HepG2 (cell line): ENCODE measurements around the gene GDPD4. TPM values are rescaled to one million over a fixed set of nuclear protein-coding genes. Genes with fewer than 3 reads are reported as not detected.

Experiments
- ATAC-seq: fragments of 200-7000 bp; cut with Tn5 transposase; 3 replicates; pipeline ENCODE4 v1.9.1; 2020; ENCODE audit warnings: mild to moderate bottlenecking, moderate library complexity
- BruUV-seq: library from RNA; stranded (reverse); fragments of 400-500 nt; replicated peaks from 2 replicates; lab custom pipeline; 2021; lab: Mats Ljungman, UMichigan
- CTCF ChIA-PET: fragments of 300-600 bp; formaldehyde crosslinking; extraction: SDS; loops from one replicate; lab custom pipeline; 2021; ENCODE audit warnings: low total read pairs, inconsistent platforms, low intra/inter-chr PET ratio; lab: Yijun Ruan, JAX
- POLR2A ChIA-PET: fragments of 350-600 bp; sonication (Branson Sonifier 250); formaldehyde crosslinking; loops from one replicate; lab custom pipeline; 2020; ENCODE audit warnings: antibody characterized with exemption, inconsistent platforms; lab: Yijun Ruan, JAX
- DNase-seq: peaks from one replicate; pipeline ENCODE4 v3.0.0-alpha.2; 2015; ENCODE audit warnings: low spot score
- FAIRE-seq: peaks from 3 replicates; lab custom pipeline; 2011; peaks lifted over from hg19 to GRCh38; lab: Jason Lieb, UNC
- H2AFZ ChIP-seq: one replicate; pipeline ENCODE4 v1.6.1; 2011; ENCODE audit warnings: low read length, inconsistent platforms
- H3K27ac ChIP-seq: fragments of 300-600 bp; 3 replicates; pipeline ENCODE4 v1.8.0; 2011; ENCODE audit warnings: mixed run types, mild to moderate bottlenecking, mixed read lengths, low read length, inconsistent platforms; ENCODE audit not compliant: insufficient read depth; ENCODE audit errors: extremely low read length
- H3K27me3 ChIP-seq, 2 experiments: fragments of 200-600 bp in 1 of 2; 2 replicates in 1 of 2; 3 replicates in 1 of 2; pipeline versions ENCODE4 v1.6.0 to v1.8.0; 2011; ENCODE audit warnings: low read length in 2 of 2, mild to moderate bottlenecking in 2 of 2, moderate library complexity in 2 of 2, inconsistent platforms in 1 of 2; ENCODE audit not compliant: insufficient read depth in 2 of 2, control insufficient read depth in 1 of 2
- H3K36me3 ChIP-seq, 2 experiments: fragments of 200-600 bp in 1 of 2; replicated peaks in 1 of 2; 2 replicates in 1 of 2; 3 replicates in 1 of 2; pipeline versions ENCODE4 v1.5.1 to v1.8.0; 2011; ENCODE audit warnings: low read length in 2 of 2, inconsistent platforms in 1 of 2; ENCODE audit not compliant: insufficient read depth in 2 of 2, control insufficient read depth in 1 of 2
- H3K4me1 ChIP-seq: 2 replicates; pipeline ENCODE4 v1.5.1; 2012; ENCODE audit warnings: low read length, inconsistent platforms; ENCODE audit not compliant: insufficient read depth
- H3K4me2 ChIP-seq: 2 replicates; pipeline ENCODE4 v1.6.0; 2011; ENCODE audit warnings: low read depth, low read length, inconsistent platforms
- H3K4me3 ChIP-seq, 3 experiments: fragments of 200-600 bp in 1 of 3; sonication (generic), shearing (Covaris generic) in 1 of 3; replicated peaks in 1 of 3; 2 replicates each; pipeline ENCODE4 v1.5.1; 2011 to 2016; ENCODE audit warnings: low read length in 3 of 3, inconsistent platforms in 2 of 3, low read depth in 2 of 3, mild to moderate bottlenecking in 2 of 3, control low read depth in 1 of 3, mixed read lengths in 1 of 3; ENCODE audit not compliant: insufficient read depth in 1 of 3
- H3K79me2 ChIP-seq: one replicate; pipeline ENCODE4 v1.6.1; 2011; ENCODE audit warnings: low read length, inconsistent platforms; ENCODE audit not compliant: insufficient read depth
- H3K9ac ChIP-seq: 2 replicates; pipeline ENCODE4 v1.6.0; 2011; ENCODE audit warnings: mild to moderate bottlenecking, low read depth, low read length, inconsistent platforms; ENCODE audit not compliant: insufficient read depth
- H3K9me3 ChIP-seq: 2 replicates; pipeline ENCODE4 v1.5.1; 2012; ENCODE audit warnings: mild to moderate bottlenecking, low read length
- H4K20me1 ChIP-seq: 2 replicates; pipeline ENCODE4 v1.6.0; 2011; ENCODE audit warnings: inconsistent platforms, mild to moderate bottlenecking, low read length, moderate library complexity; ENCODE audit not compliant: insufficient read depth
- ARNT2 ChIP-seq: sonication (generic); formaldehyde crosslinking; IDR thresholded peaks from 2 replicates; pipeline ENCODE4 v1.8.0; 2022; ENCODE audit warnings: mild to moderate bottlenecking, low read depth, missing genetic modification reagents, moderate library complexity
- GTF2F1 ChIP-seq: fragments of 150-350 bp; IDR thresholded peaks from 2 replicates; pipeline ENCODE4 v1.6.1; 2014; ENCODE audit warnings: low read length
- IKZF1 ChIP-seq: fragments of 450-650 bp; IDR thresholded peaks from 2 replicates; pipeline ENCODE4 v1.7.1; 2016
- MATR3 ChIP-seq: sonication (generic); formaldehyde crosslinking; IDR thresholded peaks from 2 replicates; pipeline ENCODE4 v1.4.0; 2020; ENCODE audit warnings: missing genetic modification reagents
- NR1H2 ChIP-seq: sonication (generic); formaldehyde crosslinking; IDR thresholded peaks from 2 replicates; pipeline ENCODE4 v1.8.1; 2022; ENCODE audit warnings: low read depth, missing genetic modification reagents, borderline replicate concordance
- REL ChIP-seq: sonication (generic); formaldehyde crosslinking; conservative IDR thresholded peaks from 2 replicates; pipeline ENCODE4 v1.8.0; 2022; ENCODE audit warnings: mild to moderate bottlenecking, missing genetic modification reagents, moderate library complexity
- REXO4 ChIP-seq: sonication (generic); formaldehyde crosslinking; IDR thresholded peaks from 2 replicates; pipeline ENCODE4 v1.8.0; 2022; ENCODE audit warnings: missing genetic modification reagents, mild to moderate bottlenecking, borderline replicate concordance
- SRSF1 ChIP-seq: fragments of 200-400 bp; formaldehyde crosslinking; optimal IDR thresholded peaks from 2 replicates; pipeline ENCODE3; 2017; ENCODE audit warnings: mild to moderate bottlenecking, low read depth, low read length, moderate library complexity
- THYN1 ChIP-seq: sonication (generic); formaldehyde crosslinking; IDR thresholded peaks from 2 replicates; pipeline ENCODE4 v1.8.1; 2023; ENCODE audit warnings: low read depth, mild to moderate bottlenecking, moderate library complexity, missing genetic modification reagents, borderline replicate concordance
- ZNF33B ChIP-seq: sonication (generic); formaldehyde crosslinking; IDR thresholded peaks from 2 replicates; pipeline ENCODE4 v1.5.1; 2020; ENCODE audit warnings: mild to moderate bottlenecking, missing genetic modification reagents
- ZNF557 ChIP-seq: sonication (generic); formaldehyde crosslinking; IDR thresholded peaks from 2 replicates; pipeline ENCODE4 v1.4.0; 2020; ENCODE audit warnings: missing genetic modification reagents
- ZSCAN9 ChIP-seq: IDR thresholded peaks from 2 replicates; pipeline ENCODE4 v1.6.1; 2016; ENCODE audit warnings: borderline replicate concordance
- WGBS: methylation state at CpG from one replicate; pipeline ENCODE4 v1.1.6; 2017; ENCODE audit warnings: low lambda C conversion rate; 5-methylcytosine and 5-hydroxymethylcytosine counted together
- in situ Hi-C: cut with HindIII; loops from 2 replicates; pipeline ENCODE4 v1.10.0; 2017; ENCODE audit warnings: low pct_unique_long_range_greater_than_20kb; ENCODE audit not compliant: extremely low pct_ligation_motif_present
- intact Hi-C: fragments of 100-400 bp; cut with micrococcal nuclease; formaldehyde crosslinking; loops from one replicate; pipeline ENCODE4 v1.10.0; 2022; ENCODE audit not compliant: unreplicated experiment
- polyA plus RNA-seq, 8 experiments: library from polyadenylated mRNA; depleted of rRNA in 3 of 8; stranded (reverse) in 7 of 8; unstranded in 1 of 8; fragments of >200 nt; fragmentation: Illumina TruSeq in 4 of 8; extraction: Trizol in 4 of 8; gene quantifications; 2 replicates each; pipeline versions ENCODE4 v1.2.1 to v1.2.3, GENCODE V29; 2011 to 2016; ENCODE audit warnings: low read depth in 4 of 8, missing spikeins in 1 of 8, mixed read lengths in 1 of 8; ENCODE audit not compliant: insufficient read depth in 1 of 8
- total RNA-seq, 5 experiments: library from RNA; depleted of rRNA; stranded (reverse); fragments of >200 nt; fragmentation: Illumina TruSeq; extraction: Trizol; gene quantifications; 2 replicates each; pipeline ENCODE4 v1.2.3, GENCODE V29; 2016; ENCODE audit warnings: low read depth in 1 of 5

GDPD4 gene
- total and polyA plus RNA-seq, 2 of the 13 experiments (the other 11 are each of a cell fraction or from before 2014, with no cell fraction given): not detected

GRCh38 chr11:77189588-77190210 is 111.8 kb downstream of the GDPD4 start:
- BruUV-seq: no TSS peak
- H3K4me2 ChIP-seq: no peak overlapping the region
- H2AFZ ChIP-seq: no peak overlapping the region
- no peak for FAIRE-seq
- TF ChIP-seq IKZF1 (no peak), ZNF557 (no peak), GTF2F1 (no peak), REL (CRISPR knock-in tag) (no peak), NR1H2 (CRISPR knock-in tag) (no peak), REXO4 (CRISPR knock-in tag) (no peak), ZSCAN9 (no peak), ZNF33B (no peak), SRSF1 (no peak), THYN1 (no peak), ARNT2 (CRISPR knock-in tag) (no peak), MATR3 (CRISPR knock-in tag) (no peak)
- H3K27me3 ChIP-seq: no peaks in the 10 kb centered on the region
- H3K4me3 ChIP-seq: no peak overlapping the region
- CTCF ChIA-PET: interaction anchor here (3.7 kb wide), 1 partner anchor 62 kb away, joined by 150 read pairs; the partner anchor contains the start of gene MYO7A
- H3K9ac ChIP-seq: no peak overlapping the region
- no peaks in the 10 kb centered on the region for H4K20me1 ChIP-seq
- 87% methylated on average over 8 of the region's 28 CpGs for WGBS
- no peaks in the 10 kb centered on the region for H3K36me3 ChIP-seq
- in situ Hi-C loops: loop anchor here (5.0 kb wide), 1 partner anchor 62 kb away; the partner anchor contains the start of gene MYO7A
- POLR2A ChIA-PET: no interaction called here
- H3K27ac ChIP-seq: no peak overlapping the region
- H3K4me1 ChIP-seq: no peaks in the 10 kb centered on the region
- 0 out of 2 replicates have a peak, but pooled peaks cover 4% of the 10 kb centered on the region for H3K9me3 ChIP-seq
- H3K79me2 ChIP-seq: no peaks in the 10 kb centered on the region
- no peak for ATAC-seq
- intact Hi-C loops: loop anchor here (2.0 to 10.0 kb wide), 2 partner anchors 17 to 185 kb away; no protein-coding TSS in a partner anchor
- no peak for DNase-seq
